Hepatocyte (in vitro differentiated cells): ENCODE measurements around the gene DPH2.

ENCODE experiments used
- EZH2 ChIP-seq: fragments of 200-600 bp; sonication (generic); IDR thresholded peaks from 2 replicates; pipeline ENCODE4 v1.6.1; 2016; ENCODE audit warnings: antibody characterized with exemption, mild to moderate bottlenecking, borderline replicate concordance
- EZH2phosphoT487 ChIP-seq: fragments of 200-600 bp; sonication (generic); IDR thresholded peaks from one replicate; pipeline ENCODE4 v1.6.1; 2018; ENCODE audit warnings: antibody characterized with exemption, mild to moderate bottlenecking, low read depth, moderate library complexity; ENCODE audit not compliant: unreplicated experiment, severe bottlenecking
- TF ChIP-seq, protein P1 (sequence below): fragments of 200-600 bp; sonication (generic); IDR thresholded peaks from 2 replicates; pipeline ENCODE4 v1.5.1; 2016; ENCODE audit warnings: antibody characterized with exemption, mild to moderate bottlenecking; ENCODE audit not compliant: poor library complexity

DNA sequence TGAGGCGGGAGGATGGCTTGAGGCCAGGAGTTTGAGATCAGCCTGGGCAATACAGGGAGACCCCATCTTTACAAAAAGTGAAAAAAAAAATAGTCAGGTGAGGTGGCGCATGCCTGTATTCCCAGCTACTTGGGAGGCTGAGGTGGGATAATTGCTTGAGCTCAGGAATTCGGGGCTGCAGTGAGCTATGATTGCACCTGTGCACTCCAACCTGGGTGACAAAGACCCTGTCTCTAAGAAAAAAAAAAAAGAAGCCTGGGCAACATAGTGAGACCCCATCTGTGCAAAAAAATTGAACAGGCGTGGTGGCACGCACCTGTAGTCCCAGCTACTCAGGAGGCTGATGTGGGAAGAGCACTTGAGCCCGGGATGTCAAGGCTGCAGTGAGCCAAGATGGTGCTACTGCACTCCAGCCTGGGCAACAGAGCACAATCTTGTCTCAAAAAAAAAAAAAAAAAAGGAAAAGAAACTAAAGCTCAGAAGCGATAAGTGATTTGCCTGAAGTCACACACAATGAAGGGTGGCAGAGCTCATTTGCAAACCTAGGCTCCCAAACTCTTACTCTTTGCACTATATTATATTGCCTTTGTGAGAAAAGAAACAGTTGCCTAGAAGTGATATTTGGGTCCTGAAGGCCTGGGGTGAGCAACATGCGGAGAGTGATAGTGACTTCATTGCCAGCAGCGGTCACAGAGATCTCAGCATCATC lies 23.6 kb downstream of the DPH2 start:
- TF ChIP-seq, protein P1, sequence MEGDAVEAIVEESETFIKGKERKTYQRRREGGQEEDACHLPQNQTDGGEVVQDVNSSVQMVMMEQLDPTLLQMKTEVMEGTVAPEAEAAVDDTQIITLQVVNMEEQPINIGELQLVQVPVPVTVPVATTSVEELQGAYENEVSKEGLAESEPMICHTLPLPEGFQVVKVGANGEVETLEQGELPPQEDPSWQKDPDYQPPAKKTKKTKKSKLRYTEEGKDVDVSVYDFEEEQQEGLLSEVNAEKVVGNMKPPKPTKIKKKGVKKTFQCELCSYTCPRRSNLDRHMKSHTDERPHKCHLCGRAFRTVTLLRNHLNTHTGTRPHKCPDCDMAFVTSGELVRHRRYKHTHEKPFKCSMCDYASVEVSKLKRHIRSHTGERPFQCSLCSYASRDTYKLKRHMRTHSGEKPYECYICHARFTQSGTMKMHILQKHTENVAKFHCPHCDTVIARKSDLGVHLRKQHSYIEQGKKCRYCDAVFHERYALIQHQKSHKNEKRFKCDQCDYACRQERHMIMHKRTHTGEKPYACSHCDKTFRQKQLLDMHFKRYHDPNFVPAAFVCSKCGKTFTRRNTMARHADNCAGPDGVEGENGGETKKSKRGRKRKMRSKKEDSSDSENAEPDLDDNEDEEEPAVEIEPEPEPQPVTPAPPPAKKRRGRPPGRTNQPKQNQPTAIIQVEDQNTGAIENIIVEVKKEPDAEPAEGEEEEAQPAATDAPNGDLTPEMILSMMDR = no peak
- no peak for TF ChIP-seq EZH2
- no peak for TF ChIP-seq EZH2phosphoT487
